Kidney epithelial cell (primary cell): ENCODE measurements around the gene CDK2. TPM values are rescaled to one million over a fixed set of nuclear protein-coding genes. Genes with fewer than 3 reads are reported as not detected.
A peak's percentile ranks its signal among the peaks of the same experiment; 100 is the strongest.

Experiments used
- DNase-seq: peaks from one replicate; pipeline ENCODE4 v3.0.0-alpha.2; 2010; ENCODE audit warnings: low read depth
- H3K27me3 ChIP-seq: 2 replicates; pipeline ENCODE4 v1.6.0; 2011; ENCODE audit warnings: low read length; ENCODE audit not compliant: control insufficient read depth, insufficient read depth
- H3K36me3 ChIP-seq: 2 replicates; pipeline ENCODE4 v1.5.1; 2011; ENCODE audit warnings: low read length; ENCODE audit not compliant: control insufficient read depth, insufficient read depth
- H3K4me3 ChIP-seq: 2 replicates; pipeline ENCODE4 v1.5.1; 2011; ENCODE audit warnings: low read depth, mild to moderate bottlenecking, control low read depth, low read length
- total RNA-seq: library from RNA; depleted of rRNA; stranded (reverse); fragments of >200 nt; gene quantifications from 2 replicates; pipeline ENCODE4 v1.2.3, GENCODE V29; 2015
- TF ChIP-seq, protein P1 (sequence below): IDR thresholded peaks from 2 replicates; pipeline ENCODE4 v1.5.1; 2011; ENCODE audit warnings: mild to moderate bottlenecking, moderate library complexity, low read length, control low read depth, inconsistent platforms; ENCODE audit not compliant: insufficient read depth, poor library complexity, severe bottlenecking

The CDK2 gene
- total RNA-seq, 1 donor from 2014 or later = 21.4 TPM

DNA sequence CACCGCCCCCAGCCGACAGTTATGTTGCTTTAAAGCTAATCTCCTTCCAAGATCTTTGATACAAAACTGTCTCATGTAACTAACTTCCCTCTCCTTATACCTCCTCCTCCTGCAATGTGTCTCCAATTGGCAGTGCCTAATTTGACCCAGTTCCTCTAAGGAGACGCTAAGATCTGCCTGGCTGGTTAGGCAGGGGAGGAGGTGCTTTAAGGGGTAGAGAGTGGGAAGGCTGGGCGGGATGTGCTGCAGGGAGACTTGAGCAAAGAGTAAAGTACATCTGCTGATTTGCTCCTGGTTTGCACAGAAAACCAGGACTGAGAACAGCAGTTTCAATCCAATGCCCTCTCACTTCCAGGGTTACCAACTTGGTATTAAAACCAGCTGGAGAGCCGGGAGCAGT lies 46.9 kb downstream of the CDK2 start:
- TF ChIP-seq, protein P1, sequence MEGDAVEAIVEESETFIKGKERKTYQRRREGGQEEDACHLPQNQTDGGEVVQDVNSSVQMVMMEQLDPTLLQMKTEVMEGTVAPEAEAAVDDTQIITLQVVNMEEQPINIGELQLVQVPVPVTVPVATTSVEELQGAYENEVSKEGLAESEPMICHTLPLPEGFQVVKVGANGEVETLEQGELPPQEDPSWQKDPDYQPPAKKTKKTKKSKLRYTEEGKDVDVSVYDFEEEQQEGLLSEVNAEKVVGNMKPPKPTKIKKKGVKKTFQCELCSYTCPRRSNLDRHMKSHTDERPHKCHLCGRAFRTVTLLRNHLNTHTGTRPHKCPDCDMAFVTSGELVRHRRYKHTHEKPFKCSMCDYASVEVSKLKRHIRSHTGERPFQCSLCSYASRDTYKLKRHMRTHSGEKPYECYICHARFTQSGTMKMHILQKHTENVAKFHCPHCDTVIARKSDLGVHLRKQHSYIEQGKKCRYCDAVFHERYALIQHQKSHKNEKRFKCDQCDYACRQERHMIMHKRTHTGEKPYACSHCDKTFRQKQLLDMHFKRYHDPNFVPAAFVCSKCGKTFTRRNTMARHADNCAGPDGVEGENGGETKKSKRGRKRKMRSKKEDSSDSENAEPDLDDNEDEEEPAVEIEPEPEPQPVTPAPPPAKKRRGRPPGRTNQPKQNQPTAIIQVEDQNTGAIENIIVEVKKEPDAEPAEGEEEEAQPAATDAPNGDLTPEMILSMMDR = no peak

DNA sequence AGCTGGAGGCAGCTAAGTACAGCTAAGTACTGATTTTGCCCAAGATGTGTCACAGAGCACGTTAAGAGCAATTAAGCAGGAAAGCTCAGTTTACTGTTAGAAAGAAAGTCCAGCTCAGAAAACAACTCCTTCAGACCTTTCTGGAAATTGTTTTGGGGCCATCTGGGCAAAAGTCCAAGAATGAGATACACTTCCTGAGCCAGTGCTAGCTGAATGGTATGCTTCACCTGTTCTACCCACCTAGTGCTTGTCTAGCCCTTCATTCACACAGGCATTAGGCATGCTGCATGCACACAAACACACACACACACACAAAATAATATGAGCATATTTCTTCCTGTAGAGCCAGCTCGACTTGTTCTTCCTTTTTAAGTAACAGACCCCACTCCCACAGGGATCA lies 47.6 kb downstream of the CDK2 start:
- Histone ChIP-seq H3K27me3 (no peaks in the 10 kb centered on the region), H3K36me3 (no peaks in the 10 kb centered on the region), H3K4me3 (no peak overlapping the region)
- no peak for DNase-seq
- TF ChIP-seq, protein P1 = no peak

More for the DNA sequence above, 46.9 kb downstream of the CDK2 start:
- H3K4me3 ChIP-seq = no peak overlapping the region
- no peaks in the 10 kb centered on the region for H3K36me3 ChIP-seq
- H3K27me3 ChIP-seq = no peaks in the 10 kb centered on the region
- no peak for DNase-seq

DNA sequence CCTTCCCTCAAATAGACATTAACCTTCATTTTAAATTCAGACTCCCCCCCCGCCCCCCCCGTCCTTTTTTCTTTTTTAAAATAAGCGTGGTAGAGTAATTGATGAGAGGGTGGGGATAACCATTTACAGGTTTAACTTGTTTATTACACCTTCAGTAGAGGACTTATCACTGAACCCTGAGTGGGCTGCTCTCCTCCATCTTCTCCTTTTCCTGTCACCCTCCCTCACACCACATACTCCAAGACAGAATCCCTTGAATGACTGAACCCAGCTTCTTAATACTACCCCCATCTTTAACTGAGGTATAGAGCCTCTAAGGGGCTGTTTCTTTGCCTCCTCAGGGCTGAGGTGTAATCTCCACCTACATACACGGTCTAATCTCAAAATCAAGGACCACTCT lies 50.6 kb downstream of the CDK2 start:
- no peak overlapping the region for H3K4me3 ChIP-seq
- DNase-seq = no peak
- TF ChIP-seq, protein P1 = no peak
- H3K27me3 ChIP-seq = no peaks in the 10 kb centered on the region
- H3K36me3 ChIP-seq = no peaks in the 10 kb centered on the region

DNA sequence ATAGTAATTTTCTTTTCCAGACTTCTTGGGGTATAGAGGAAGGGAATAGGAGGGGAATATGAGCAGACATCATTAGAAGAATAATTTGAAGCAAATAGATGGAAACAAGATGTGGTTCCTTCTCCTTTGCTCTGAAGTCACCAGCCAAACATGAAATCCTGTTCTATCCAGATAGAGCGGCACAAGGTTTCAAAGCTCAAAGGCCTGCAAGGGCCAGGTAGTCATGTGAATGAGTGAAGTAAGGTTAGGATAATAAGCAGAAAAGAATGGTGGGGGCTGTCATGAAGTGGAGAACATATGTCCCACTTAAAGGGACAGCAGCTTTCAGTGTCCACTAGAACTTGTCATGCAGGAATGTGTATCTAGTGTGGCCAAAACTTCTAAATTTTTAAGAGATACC lies 51.7 kb downstream of the CDK2 start:
- DNase-seq = no peak
- TF ChIP-seq, protein P1 = no peak
- no peaks in the 10 kb centered on the region for H3K36me3 ChIP-seq
- no peaks in the 10 kb centered on the region for H3K27me3 ChIP-seq
- no peak overlapping the region for H3K4me3 ChIP-seq

DNA sequence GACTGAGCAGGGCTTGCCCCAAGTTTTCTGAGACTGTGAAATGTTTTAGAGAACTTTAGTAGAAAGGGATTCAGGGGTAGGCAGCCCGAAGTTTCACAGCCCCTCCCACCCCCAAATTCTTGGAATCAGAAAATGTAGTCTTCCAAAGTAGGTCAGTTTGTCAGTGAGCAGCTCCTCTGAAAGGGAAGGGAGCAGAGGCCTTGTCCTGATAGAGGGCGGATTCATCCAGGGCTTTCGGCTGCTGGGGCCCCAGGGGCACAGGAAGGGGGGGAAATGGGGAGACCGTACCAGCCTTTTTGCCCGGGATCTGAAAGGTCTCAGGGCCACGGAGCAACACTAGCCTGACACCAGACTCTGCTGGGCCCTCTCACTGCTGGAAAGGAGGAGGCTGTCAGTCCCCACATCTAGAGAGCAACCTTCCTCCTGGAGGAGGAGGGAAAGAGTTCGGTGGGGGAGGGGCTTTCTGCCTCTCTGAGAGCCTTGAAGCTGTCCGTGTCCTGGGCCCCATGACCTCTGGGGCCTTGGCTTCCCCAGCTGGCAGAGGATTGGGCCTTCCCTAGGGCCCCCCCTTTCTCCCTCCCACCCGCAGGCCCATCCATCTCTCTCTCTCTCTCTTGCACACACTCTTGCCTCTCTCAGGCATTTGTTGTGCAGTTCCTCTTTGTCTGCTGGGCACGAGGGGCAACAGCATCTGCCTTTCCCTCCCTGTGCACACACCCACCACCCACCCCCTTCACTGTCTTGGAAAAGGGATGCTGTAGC lies 54.0 kb downstream of the CDK2 start, which contains the start of gene IKZF4:
Gene IKZF4, plus strand, starts transcription at position 621 of the 762 bp plus-strand sequence. CDS start 451 bp downstream, outside the sequence.
- no peaks in the 10 kb centered on the region for H3K36me3 ChIP-seq
- H3K4me3 ChIP-seq = peak within 1 kb of the TSS; percentile 12
- DNase-seq = no peak
- TF ChIP-seq, protein P1 = no peak
- no peaks in the 10 kb centered on the region for H3K27me3 ChIP-seq
